DMS53 treated with DMSO at 0.1 percent for 48 hours (cell line): ENCODE data around the gene LMF1.
"Not testable (repeated sequence)": the region's sequence is repeated elsewhere in the genome, so short reads cannot be mapped to it uniquely, and the experiment has no call there.

Source experiments
- DNase-seq: peaks from one replicate; lab custom pipeline; 2025; ENCODE audit not compliant: unreplicated experiment; lab: John Stamatoyannopoulos, UW

Gene LMF1

GRCh38 chr16:951660-952301 lies 19.0 kb downstream of the LMF1 start:
- no peak for DNase-seq

- DNase-seq, result not testable (repeated sequence)
Measured at GRCh38 chr16:950733-951573, 19.8 kb downstream of the LMF1 start.

GRCh38 chr16:948767-949166 lies 22.0 kb downstream of the LMF1 start:
- DNase-seq, result not testable (repeated sequence)

GRCh38 chr16:947922-948303 lies 22.9 kb downstream of the LMF1 start:
- DNase-seq, result not testable (repeated sequence)

- DNase-seq, result no peak
Measured at GRCh38 chr16:947255-947921, 23.4 kb downstream of the LMF1 start.

GRCh38 chr16:946048-946395 lies 24.8 kb downstream of the LMF1 start:
- no peak for DNase-seq

GRCh38 chr16:945271-946047 lies 25.3 kb downstream of the LMF1 start:
- DNase-seq, result no peak

- DNase-seq, result no peak
Measured at GRCh38 chr16:943971-944370, 26.8 kb downstream of the LMF1 start.

GRCh38 chr16:942436-943060 lies 28.2 kb downstream of the LMF1 start:
- no peak for DNase-seq

- DNase-seq, result no peak
Measured at GRCh38 chr16:939941-940340, 30.8 kb downstream of the LMF1 start.

GRCh38 chr16:939311-939710 lies 31.5 kb downstream of the LMF1 start:
- DNase-seq, result no peak

- DNase-seq, result no peak
Measured at GRCh38 chr16:938752-939151, 32.0 kb downstream of the LMF1 start.

GRCh38 chr16:938136-938535 lies 32.6 kb downstream of the LMF1 start:
- DNase-seq, result no peak

GRCh38 chr16:937723-938122 lies 33.1 kb downstream of the LMF1 start:
- DNase-seq, result no peak

GRCh38 chr16:937311-937710 lies 33.5 kb downstream of the LMF1 start:
- DNase-seq, result no peak

GRCh38 chr16:935684-936083 lies 35.1 kb downstream of the LMF1 start:
- DNase-seq, result no peak

- DNase-seq, result no peak
Measured at GRCh38 chr16:934178-934577, 36.6 kb downstream of the LMF1 start.

GRCh38 chr16:933581-933980 lies 37.2 kb downstream of the LMF1 start:
- no peak for DNase-seq

- DNase-seq, result no peak
Measured at GRCh38 chr16:932831-933330, 37.9 kb downstream of the LMF1 start.

- no peak for DNase-seq
Measured at GRCh38 chr16:931626-932500, 38.9 kb downstream of the LMF1 start.
